ENCODE results near the gene HDAC11. TPM values are rescaled to one million over a fixed set of nuclear protein-coding genes. Genes with fewer than 3 reads are reported as not detected.

The HDAC11 gene
- total RNA-seq, 1 experiment from 2014 or later: 7.0 TPM

- TF ChIP-seq, protein P1, sequence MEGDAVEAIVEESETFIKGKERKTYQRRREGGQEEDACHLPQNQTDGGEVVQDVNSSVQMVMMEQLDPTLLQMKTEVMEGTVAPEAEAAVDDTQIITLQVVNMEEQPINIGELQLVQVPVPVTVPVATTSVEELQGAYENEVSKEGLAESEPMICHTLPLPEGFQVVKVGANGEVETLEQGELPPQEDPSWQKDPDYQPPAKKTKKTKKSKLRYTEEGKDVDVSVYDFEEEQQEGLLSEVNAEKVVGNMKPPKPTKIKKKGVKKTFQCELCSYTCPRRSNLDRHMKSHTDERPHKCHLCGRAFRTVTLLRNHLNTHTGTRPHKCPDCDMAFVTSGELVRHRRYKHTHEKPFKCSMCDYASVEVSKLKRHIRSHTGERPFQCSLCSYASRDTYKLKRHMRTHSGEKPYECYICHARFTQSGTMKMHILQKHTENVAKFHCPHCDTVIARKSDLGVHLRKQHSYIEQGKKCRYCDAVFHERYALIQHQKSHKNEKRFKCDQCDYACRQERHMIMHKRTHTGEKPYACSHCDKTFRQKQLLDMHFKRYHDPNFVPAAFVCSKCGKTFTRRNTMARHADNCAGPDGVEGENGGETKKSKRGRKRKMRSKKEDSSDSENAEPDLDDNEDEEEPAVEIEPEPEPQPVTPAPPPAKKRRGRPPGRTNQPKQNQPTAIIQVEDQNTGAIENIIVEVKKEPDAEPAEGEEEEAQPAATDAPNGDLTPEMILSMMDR (conservative IDR thresholded peaks at IDR 0.05): no peak
- Histone ChIP-seq H2BK20ac (ENCODE audit: low read depth, low read length, poor library complexity, severe bottlenecking) (no peak overlapping the region), H4K5ac (ENCODE audit: insufficient read length, low read depth, low read length) (no peak overlapping the region), H2AFZ (ENCODE audit: low read length) (no peak overlapping the region), H4K91ac (ENCODE audit: insufficient read length, low read depth, low read length) (no peak overlapping the region), H4K8ac (replicated peaks; ENCODE audit: insufficient read length, low read depth, low read length) (no peak overlapping the region), H3K4me2 (ENCODE audit: insufficient read depth, insufficient read length, low read length) (no peak overlapping the region), H4K20me1 (ENCODE audit: control insufficient read depth, insufficient read depth, insufficient read length) (no peaks in the 10 kb centered on the region), H2BK120ac (ENCODE audit: low read depth, low read length, poor library complexity, severe bottlenecking) (no peak overlapping the region), H3K18ac (ENCODE audit: insufficient read length, low read depth, low read length) (no peak overlapping the region), H3K79me2 (ENCODE audit: insufficient read depth, low read length) (no peaks in the 10 kb centered on the region), H3K23me2 (ENCODE audit: insufficient read length, low read depth, low read length, poor library complexity, severe bottlenecking) (no peaks in the 10 kb centered on the region), H3K27me3 (ENCODE audit: insufficient read depth, low read length) (no peaks in the 10 kb centered on the region), H3K9me3 (ENCODE audit: control insufficient read depth, low read depth, low read length) (no peaks in the 10 kb centered on the region), H3K23ac (ENCODE audit: insufficient read length, low read depth, low read length) (no peak overlapping the region), H3K14ac (ENCODE audit: insufficient read depth, low read length) (no peak overlapping the region), H3K56ac (ENCODE audit: insufficient read length, low read depth, low read length) (no peak overlapping the region), H3K4me1 (ENCODE audit: insufficient read depth, low read length) (no peaks in the 10 kb centered on the region), H2BK15ac (ENCODE audit: low read depth, low read length) (no peak overlapping the region), H3K9ac (ENCODE audit: extremely low read depth, insufficient read length, low read length) (no peak overlapping the region), H2AK5ac (ENCODE audit: insufficient read length, low read length) (no peak overlapping the region), H3K27ac (ENCODE audit: insufficient read length, low read depth, low read length) (no peak overlapping the region), H3K79me1 (ENCODE audit: insufficient read depth, low read depth, low read length, poor library complexity, severe bottlenecking) (no peaks in the 10 kb centered on the region), H3K4ac (ENCODE audit: low read depth, low read length) (no peak overlapping the region), H2BK5ac (ENCODE audit: insufficient read length, low read length) (no peak overlapping the region), H2BK12ac (ENCODE audit: insufficient read length, low read depth, low read length) (no peak overlapping the region), H3T11ph (ENCODE audit: low read length) (no peak overlapping the region)
- peaks cover 0 to 8% of the 10 kb centered on the region in 2 experiments; a peak in 1 of 4 replicates for H3K4me1 Mint-ChIP-seq
- DNase-seq: no peak
- H3K36me3 Mint-ChIP-seq (ENCODE audit: insufficient read depth in 1 of 3, low read depth in 3 of 3): peaks cover 0 to 1% (median 0%) of the 10 kb centered on the region in 3 experiments; a peak in 1 of 7 replicates
- H3K9me3 Mint-ChIP-seq: no peaks in the 10 kb centered on the region; a peak in 1 of 5 replicates
- WGBS (ENCODE audit: extremely low coverage, insufficient read length, low lambda C conversion rate): no CpG with 5 or more reads among the region's 6 CpGs
- peaks cover 3% of the 10 kb centered on the region for H3K27me3 Mint-ChIP-seq (ENCODE audit: low read depth)
- H3K27ac Mint-ChIP-seq: no peak overlapping the region
- no peak overlapping the region for H3K4me3 Mint-ChIP-seq
Measured at GRCh38 chr3:13514639-13515435, 34.7 kb downstream of the HDAC11 start.

All from H9 (cell line).